ENCODE data around the gene LY6G5C.

- TF ChIP-seq POLR2A (IDR thresholded peaks at IDR 0.05) (peak in 1 of 4 donors; percentile 21), CTCF (IDR thresholded peaks at IDR 0.05) (peak in 3 of 6 experiments; percentile 13 to 31 (median 23))
These were observed 336 bp upstream of the LY6G5C start for GRCh38 chr6:31681135-31681671.

Data from esophagus squamous epithelium (tissue), 4 donors.